GM18867 (cell line): Measurements from ENCODE around the gene KLF1.
A peak's percentile ranks its signal among the peaks of the same experiment; 100 is the strongest.
"Not testable (repeated sequence)": the region's sequence is repeated elsewhere in the genome, so short reads cannot be mapped to it uniquely, and the experiment has no call there.

Experiments used
- ATAC-seq: cut with Tn5 transposase; IDR thresholded peaks from one replicate; pipeline ENCODE4 v1.9.1; 2021; ENCODE audit warnings: mild to moderate bottlenecking, moderate library complexity; ENCODE audit not compliant: unreplicated experiment

KLF1 gene

GRCh38 chr19:12868540-12869112 is 18.4 kb downstream of the KLF1 start:
- ATAC-seq = no peak

- ATAC-seq = no peak
Measured at GRCh38 chr19:12867120-12868099, 19.6 kb downstream of the KLF1 start.

- no peak for ATAC-seq
Measured at GRCh38 chr19:12866416-12867119, 20.4 kb downstream of the KLF1 start.

- no peak for ATAC-seq
Measured at GRCh38 chr19:12865746-12866415, 21.1 kb downstream of the KLF1 start.

- ATAC-seq = no peak
Measured at GRCh38 chr19:12864721-12865715, 22.0 kb downstream of the KLF1 start.

- no peak for ATAC-seq
Measured at GRCh38 chr19:12864143-12864542, 22.9 kb downstream of the KLF1 start.

- no peak for ATAC-seq
Measured at GRCh38 chr19:12859546-12859945, 27.5 kb downstream of the KLF1 start.

GRCh38 chr19:12858041-12858928 is 28.7 kb downstream of the KLF1 start:
- ATAC-seq = no peak

- ATAC-seq = no peak
Measured at GRCh38 chr19:12856653-12857052, 30.3 kb downstream of the KLF1 start.

- peak; percentile 65 for ATAC-seq
Measured at GRCh38 chr19:12847159-12848139, 39.6 kb downstream of the KLF1 start.

- not testable (repeated sequence) for ATAC-seq
Measured at GRCh38 chr19:12846613-12847012, 40.4 kb downstream of the KLF1 start.

GRCh38 chr19:12843999-12844732 is 42.8 kb downstream of the KLF1 start:
- no peak for ATAC-seq

GRCh38 chr19:12843328-12843727 is 43.7 kb downstream of the KLF1 start:
- no peak for ATAC-seq

- ATAC-seq = no peak
Measured at GRCh38 chr19:12842511-12842910, 44.5 kb downstream of the KLF1 start.

- ATAC-seq = no peak
Measured at GRCh38 chr19:12841094-12841493, 45.9 kb downstream of the KLF1 start.

GRCh38 chr19:12840091-12841079 is 46.6 kb downstream of the KLF1 start:
- no peak for ATAC-seq
